ENCODE measurements around the gene EDAR. TPM values are rescaled to one million over a fixed set of nuclear protein-coding genes. Genes with fewer than 3 reads are reported as not detected.

EDAR gene
- total and polyA plus RNA-seq, 2 of the 8 experiments (the other 6 are each of a cell fraction or from before 2014, with no cell fraction given) = not detected

DNA sequence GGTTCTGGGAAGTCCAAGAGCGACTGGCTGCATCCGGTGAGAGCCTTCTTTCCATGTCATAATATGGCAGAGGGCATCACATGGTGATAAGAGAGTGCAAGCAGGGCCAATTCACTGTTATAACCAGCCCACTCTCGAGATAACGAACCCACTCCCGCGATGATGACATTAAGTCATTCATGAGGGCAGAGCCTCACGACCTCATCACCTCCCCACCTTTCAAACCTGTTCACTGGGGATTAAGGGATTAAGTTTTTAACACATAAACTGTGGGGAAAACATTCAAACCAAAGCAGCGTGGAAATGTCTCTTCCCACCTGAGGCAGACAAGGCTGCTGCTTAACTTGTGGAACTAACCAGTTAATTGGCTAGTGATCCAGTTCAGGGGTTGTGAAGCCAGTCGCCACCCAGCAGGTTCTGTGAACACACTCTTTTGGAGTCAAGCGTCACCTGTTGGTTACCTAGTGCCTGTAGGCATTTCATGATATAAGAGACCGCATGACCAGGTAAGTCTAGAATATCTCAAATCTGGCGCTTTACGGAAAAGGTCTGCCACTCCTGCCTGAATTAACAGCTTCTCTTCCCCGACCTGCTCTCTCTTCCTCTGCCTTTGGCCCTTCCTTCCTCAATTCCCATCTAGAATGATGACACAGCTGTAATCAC is 54.3 kb downstream of the EDAR start (continued):
- no peak for TF ChIP-seq SIRT6 (IDR thresholded peaks at IDR 0.05; ENCODE audit: low read length)
- TF ChIP-seq, protein P1, sequence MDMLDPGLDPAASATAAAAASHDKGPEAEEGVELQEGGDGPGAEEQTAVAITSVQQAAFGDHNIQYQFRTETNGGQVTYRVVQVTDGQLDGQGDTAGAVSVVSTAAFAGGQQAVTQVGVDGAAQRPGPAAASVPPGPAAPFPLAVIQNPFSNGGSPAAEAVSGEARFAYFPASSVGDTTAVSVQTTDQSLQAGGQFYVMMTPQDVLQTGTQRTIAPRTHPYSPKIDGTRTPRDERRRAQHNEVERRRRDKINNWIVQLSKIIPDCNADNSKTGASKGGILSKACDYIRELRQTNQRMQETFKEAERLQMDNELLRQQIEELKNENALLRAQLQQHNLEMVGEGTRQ (IDR thresholded peaks at IDR 0.05; ENCODE audit: low read length) = no peak

All from H1 (cell line).